ENCODE results near the gene EPB41.

Gene EPB41

GRCh38 chr1:29166291-29166878 lies 252.0 kb downstream of the EPB41 start:
- H3K9me3 Mint-ChIP-seq = no peaks in the 10 kb centered on the region
- peaks cover 69% of the 10 kb centered on the region for H3K4me1 Mint-ChIP-seq
- DNase-seq (no peak), ATAC-seq (no peak)
- peaks cover 59% of the 10 kb centered on the region for H3K36me3 Mint-ChIP-seq (ENCODE audit: low read depth)
- no peak overlapping the region for H3K27ac Mint-ChIP-seq
- no peak overlapping the region for H3K4me3 Mint-ChIP-seq
- H3K27me3 Mint-ChIP-seq = no peaks in the 10 kb centered on the region

DNA sequence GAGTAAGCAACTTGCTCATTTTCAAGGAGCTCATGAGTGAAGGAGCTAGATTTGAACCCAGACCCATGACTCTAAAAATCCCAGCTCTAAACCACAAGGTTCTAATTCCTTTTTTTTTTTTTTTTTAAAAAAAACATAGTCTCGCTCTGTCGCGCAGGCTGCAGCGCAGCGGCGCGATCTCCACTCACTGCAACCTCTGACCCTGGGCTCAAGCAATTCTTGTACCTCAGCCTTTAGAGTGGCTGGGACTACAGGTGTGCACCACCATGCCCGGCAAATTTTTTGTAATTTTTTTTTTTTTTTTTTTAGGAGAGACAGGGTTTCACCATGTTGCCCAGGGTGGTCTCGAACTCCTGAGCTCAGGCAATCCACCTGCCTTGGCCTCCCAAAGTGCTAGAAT lies 253.5 kb downstream of the EPB41 start:
- DNase-seq (no peak), ATAC-seq (no peak)
- Mint-ChIP-seq H3K27ac (peak overlapping the region; percentile 44), H3K4me3 (no peak overlapping the region), H3K4me1 (peaks cover 80% of the 10 kb centered on the region), H3K9me3 (no peaks in the 10 kb centered on the region), H3K36me3 (ENCODE audit: low read depth) (peaks cover 68% of the 10 kb centered on the region), H3K27me3 (no peaks in the 10 kb centered on the region)

Measured in activated naive CD8-positive, alpha-beta T cell treated with anti-CD3 and anti-CD28 coated beads, Interleukin-2, amount 50 U/mL, for 24 hours (primary cell).